GM23338 (cell line): ENCODE measurements around the gene NHS.

Source experiments
- CREB1 ChIP-seq: fragments of 250-450 bp; sonication (Bioruptor Pico); IDR thresholded peaks from 2 replicates; pipeline ENCODE4 v1.5.0; 2020; ENCODE audit warnings: low read depth, mild to moderate bottlenecking, moderate library complexity
- CTCF ChIP-seq, 2 experiments: fragments of 200-600 bp in 1 of 2; sonication (generic) in 1 of 2; conservative IDR thresholded peaks; 2 replicates each; pipeline versions ENCODE4 v1.5.1 to v1.6.1; 2016 to 2017; ENCODE audit warnings: antibody characterized with exemption in 2 of 2, low read depth in 2 of 2, mild to moderate bottlenecking in 2 of 2, moderate library complexity in 1 of 2
- EZH2 ChIP-seq: fragments of 200-600 bp; sonication (generic); IDR thresholded peaks from one replicate; pipeline ENCODE4 v1.8.0; 2017; ENCODE audit warnings: antibody characterized with exemption, mild to moderate bottlenecking, low read depth; ENCODE audit not compliant: unreplicated experiment
- EZH2phosphoT487 ChIP-seq: fragments of 200-600 bp; sonication (generic); IDR thresholded peaks from one replicate; pipeline ENCODE4 v1.8.1; 2018; ENCODE audit warnings: antibody characterized with exemption; ENCODE audit not compliant: unreplicated experiment
- JUNB ChIP-seq: IDR thresholded peaks from one replicate; pipeline ENCODE4 v1.6.1; 2016; ENCODE audit warnings: antibody characterized with exemption; ENCODE audit not compliant: unreplicated experiment
- POLR2AphosphoS5 ChIP-seq: IDR thresholded peaks from 2 replicates; pipeline ENCODE4 v1.6.1; 2016; ENCODE audit warnings: antibody characterized with exemption, low read depth
- REST ChIP-seq: IDR thresholded peaks from one replicate; pipeline ENCODE4 v1.6.1; 2018; ENCODE audit warnings: antibody characterized with exemption; ENCODE audit not compliant: unreplicated experiment
- STAT1 ChIP-seq: IDR thresholded peaks from one replicate; pipeline ENCODE4 v1.6.1; 2016; ENCODE audit warnings: antibody characterized with exemption; ENCODE audit not compliant: unreplicated experiment
- ZNF114 ChIP-seq: fragments of 250-450 bp; sonication (Bioruptor Pico); IDR thresholded peaks from 2 replicates; pipeline ENCODE4 v1.5.0; 2020; ENCODE audit warnings: mild to moderate bottlenecking, moderate library complexity
- ZNF331 ChIP-seq: fragments of 250-450 bp; sonication (Bioruptor Pico); IDR thresholded peaks from 2 replicates; pipeline ENCODE4 v1.5.0; 2020; ENCODE audit warnings: low read depth, mild to moderate bottlenecking, moderate library complexity

GRCh38 chrX:17432158-17432557 is 57.2 kb downstream of the NHS start:
- TF ChIP-seq CTCF (conservative IDR thresholded peaks at IDR 0.05; ENCODE audit: low read depth in 2 of 2) (no peak), ZNF331 (CRISPR knock-in tag) (no peak), ZNF114 (CRISPR knock-in tag) (no peak), EZH2phosphoT487 (no peak), EZH2 (no peak), POLR2AphosphoS5 (no peak), REST (no peak), STAT1 (no peak), JUNB (no peak), CREB1 (CRISPR knock-in tag) (no peak)
